MM.1S (cell line): ENCODE data around the gene CTNNA3.

Experiments used
- CTCF ChIP-seq: fragments of 300-600 bp; sonication (generic); IDR thresholded peaks from 2 replicates; pipeline ENCODE4 v1.5.1; 2016; ENCODE audit warnings: antibody characterized with exemption, low read length, mixed read lengths
- EZH2 ChIP-seq: fragments of 300-600 bp; sonication (generic); optimal IDR thresholded peaks from 2 replicates; pipeline ENCODE3; 2017; ENCODE audit warnings: low read depth, mild to moderate bottlenecking, antibody characterized with exemption, low read length, mixed read lengths
- EZH2phosphoT487 ChIP-seq: fragments of 300-600 bp; sonication (generic); IDR thresholded peaks from 2 replicates; pipeline ENCODE4 v1.6.1; 2018; ENCODE audit warnings: antibody characterized with exemption, low read length

- TF ChIP-seq CTCF (no peak), EZH2phosphoT487 (no peak), EZH2 (no peak)
Measured at GRCh38 chr10:66318761-66319160, 1377.2 kb downstream of the CTNNA3 start.
